ENCODE results near the gene PIGA. TPM values are rescaled to one million over a fixed set of nuclear protein-coding genes. Genes with fewer than 3 reads are reported as not detected.
A peak's percentile ranks its signal among the peaks of the same experiment; 100 is the strongest.

The PIGA gene
- total RNA-seq, 1 donor from 2014 or later: 14.0 TPM

DNA sequence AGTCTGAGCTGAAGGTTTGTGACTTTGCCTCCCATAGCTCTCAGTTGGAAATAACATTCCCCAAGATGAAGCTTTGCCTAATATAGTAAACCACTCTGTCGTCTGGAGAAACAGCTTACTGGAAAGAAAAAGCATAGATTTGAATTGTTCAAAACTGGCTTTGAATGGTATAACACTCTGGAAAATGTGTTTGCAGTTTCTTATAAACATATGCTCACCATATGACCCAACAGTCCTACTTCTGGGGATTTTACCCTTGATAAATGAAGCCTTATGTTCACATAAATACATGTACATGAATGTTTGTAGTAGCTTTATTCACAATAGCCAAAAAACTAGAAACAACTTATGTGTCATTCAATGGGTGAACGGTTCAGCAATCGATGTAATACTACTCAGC, 38.7 kb upstream of the PIGA start:
- Mint-ChIP-seq H3K36me3 (ENCODE audit: low read depth, unreplicated experiment) (no peaks in the 10 kb centered on the region), H3K4me1 (ENCODE audit: low read depth, unreplicated experiment) (peaks cover 3% of the 10 kb centered on the region), H3K27ac (ENCODE audit: unreplicated experiment) (no peak overlapping the region), H3K9me3 (ENCODE audit: unreplicated experiment) (no peaks in the 10 kb centered on the region), H3K27me3 (ENCODE audit: low read depth, unreplicated experiment) (no peaks in the 10 kb centered on the region), H3K4me3 (ENCODE audit: unreplicated experiment) (no peak overlapping the region)
- H3K9ac ChIP-seq (ENCODE audit: low read length): no peak overlapping the region
- no peak overlapping the region for H3K4me2 ChIP-seq (ENCODE audit: low read length)
- no peaks in the 10 kb centered on the region for H3K4me1 ChIP-seq (ENCODE audit: insufficient read depth, low read length)
- no peaks in the 10 kb centered on the region for H3K27me3 ChIP-seq (ENCODE audit: insufficient read depth, low read length)
- H3K36me3 ChIP-seq (ENCODE audit: insufficient read depth, low read length): no peaks in the 10 kb centered on the region
- H2AFZ ChIP-seq (ENCODE audit: low read depth, low read length): no peak overlapping the region
- H3K9me3 ChIP-seq (ENCODE audit: insufficient read depth, low read depth, low read length): no peaks in the 10 kb centered on the region
- peak; percentile 64 for FAIRE-seq
- TF ChIP-seq EZH2 (IDR thresholded peaks at IDR 0.05; ENCODE audit: insufficient read depth, low read length): no peak
- TF ChIP-seq, protein P1, sequence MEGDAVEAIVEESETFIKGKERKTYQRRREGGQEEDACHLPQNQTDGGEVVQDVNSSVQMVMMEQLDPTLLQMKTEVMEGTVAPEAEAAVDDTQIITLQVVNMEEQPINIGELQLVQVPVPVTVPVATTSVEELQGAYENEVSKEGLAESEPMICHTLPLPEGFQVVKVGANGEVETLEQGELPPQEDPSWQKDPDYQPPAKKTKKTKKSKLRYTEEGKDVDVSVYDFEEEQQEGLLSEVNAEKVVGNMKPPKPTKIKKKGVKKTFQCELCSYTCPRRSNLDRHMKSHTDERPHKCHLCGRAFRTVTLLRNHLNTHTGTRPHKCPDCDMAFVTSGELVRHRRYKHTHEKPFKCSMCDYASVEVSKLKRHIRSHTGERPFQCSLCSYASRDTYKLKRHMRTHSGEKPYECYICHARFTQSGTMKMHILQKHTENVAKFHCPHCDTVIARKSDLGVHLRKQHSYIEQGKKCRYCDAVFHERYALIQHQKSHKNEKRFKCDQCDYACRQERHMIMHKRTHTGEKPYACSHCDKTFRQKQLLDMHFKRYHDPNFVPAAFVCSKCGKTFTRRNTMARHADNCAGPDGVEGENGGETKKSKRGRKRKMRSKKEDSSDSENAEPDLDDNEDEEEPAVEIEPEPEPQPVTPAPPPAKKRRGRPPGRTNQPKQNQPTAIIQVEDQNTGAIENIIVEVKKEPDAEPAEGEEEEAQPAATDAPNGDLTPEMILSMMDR (IDR thresholded peaks at IDR 0.05; ENCODE audit: insufficient read depth, low read depth, low read length): no peak
- no peaks in the 10 kb centered on the region for H3K79me2 ChIP-seq (ENCODE audit: insufficient read depth, low read length)
- no peak for DNase-seq (ENCODE audit: low read depth)
- H4K20me1 ChIP-seq (ENCODE audit: insufficient read depth, low read length): no peaks in the 10 kb centered on the region
- H3K27ac ChIP-seq (ENCODE audit: low read depth, low read length): no peak overlapping the region
- H3K4me3 ChIP-seq (ENCODE audit: insufficient read depth, low read depth, low read length): no peak overlapping the region

DNA sequence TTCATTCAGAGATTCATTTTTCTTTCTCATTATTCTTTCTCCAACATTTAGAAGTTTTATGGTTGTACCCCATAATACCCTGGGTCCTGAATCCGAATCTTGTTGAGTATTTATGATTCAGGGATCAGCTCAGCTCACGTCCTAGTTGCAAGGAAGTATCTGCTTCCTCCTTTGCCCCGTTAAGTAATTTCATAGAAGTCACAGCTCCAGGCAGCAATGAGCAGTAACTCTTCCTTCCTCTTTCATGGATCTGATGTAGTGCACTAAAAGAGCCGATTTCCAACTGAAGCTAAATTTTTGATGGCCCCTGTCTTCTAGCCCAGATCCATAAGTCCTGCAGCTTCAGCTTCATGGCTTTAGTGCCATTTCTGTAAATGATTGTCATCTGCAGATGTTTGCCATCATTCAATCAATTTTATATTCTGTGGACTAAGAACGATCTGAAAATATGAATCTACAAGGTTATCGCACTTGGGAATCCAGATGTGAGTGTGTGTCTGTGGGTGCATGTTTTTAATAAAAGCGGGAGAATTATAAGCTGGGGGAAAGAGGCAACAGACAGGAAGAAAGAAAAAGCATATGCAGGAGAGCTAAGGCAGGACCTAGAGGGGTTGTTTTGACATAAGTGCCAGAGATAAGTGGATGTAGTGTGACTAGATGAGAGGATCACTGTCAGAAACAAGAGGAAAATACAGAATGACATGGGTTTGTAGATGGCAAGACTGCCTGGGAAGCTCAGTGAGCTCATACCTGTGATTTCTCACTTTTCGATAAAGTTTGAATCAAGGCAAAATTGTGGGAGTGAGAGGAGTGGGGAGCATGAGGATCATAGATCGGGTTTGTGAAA, 31.4 kb upstream of the PIGA start:
- H3K4me2 ChIP-seq (ENCODE audit: low read length): no peak overlapping the region
- H3K9ac ChIP-seq (ENCODE audit: low read length): no peak overlapping the region
- no peak overlapping the region for H3K4me3 ChIP-seq (ENCODE audit: insufficient read depth, low read depth, low read length)
- no peak for TF ChIP-seq EZH2 (IDR thresholded peaks at IDR 0.05; ENCODE audit: insufficient read depth, low read length)
- TF ChIP-seq, protein P1 (IDR thresholded peaks at IDR 0.05; ENCODE audit: insufficient read depth, low read depth, low read length): no peak
- DNase-seq (ENCODE audit: low read depth): no peak
- H3K27ac ChIP-seq (ENCODE audit: low read depth, low read length): no peak overlapping the region
- H3K9me3 ChIP-seq (ENCODE audit: insufficient read depth, low read depth, low read length): no peaks in the 10 kb centered on the region
- Mint-ChIP-seq H3K36me3 (ENCODE audit: low read depth, unreplicated experiment) (no peaks in the 10 kb centered on the region), H3K4me1 (ENCODE audit: low read depth, unreplicated experiment) (no peaks in the 10 kb centered on the region), H3K4me3 (ENCODE audit: unreplicated experiment) (no peak overlapping the region), H3K27ac (ENCODE audit: unreplicated experiment) (no peak overlapping the region), H3K9me3 (ENCODE audit: unreplicated experiment) (peaks cover 3% of the 10 kb centered on the region), H3K27me3 (ENCODE audit: low read depth, unreplicated experiment) (peaks cover 3% of the 10 kb centered on the region)
- no peaks in the 10 kb centered on the region for H3K36me3 ChIP-seq (ENCODE audit: insufficient read depth, low read length)
- H3K4me1 ChIP-seq (ENCODE audit: insufficient read depth, low read length): no peaks in the 10 kb centered on the region
- H4K20me1 ChIP-seq (ENCODE audit: insufficient read depth, low read length): no peaks in the 10 kb centered on the region
- H3K79me2 ChIP-seq (ENCODE audit: insufficient read depth, low read length): no peaks in the 10 kb centered on the region
- no peaks in the 10 kb centered on the region for H3K27me3 ChIP-seq (ENCODE audit: insufficient read depth, low read length)
- no peak overlapping the region for H2AFZ ChIP-seq (ENCODE audit: low read depth, low read length)
- no peak for FAIRE-seq

DNA sequence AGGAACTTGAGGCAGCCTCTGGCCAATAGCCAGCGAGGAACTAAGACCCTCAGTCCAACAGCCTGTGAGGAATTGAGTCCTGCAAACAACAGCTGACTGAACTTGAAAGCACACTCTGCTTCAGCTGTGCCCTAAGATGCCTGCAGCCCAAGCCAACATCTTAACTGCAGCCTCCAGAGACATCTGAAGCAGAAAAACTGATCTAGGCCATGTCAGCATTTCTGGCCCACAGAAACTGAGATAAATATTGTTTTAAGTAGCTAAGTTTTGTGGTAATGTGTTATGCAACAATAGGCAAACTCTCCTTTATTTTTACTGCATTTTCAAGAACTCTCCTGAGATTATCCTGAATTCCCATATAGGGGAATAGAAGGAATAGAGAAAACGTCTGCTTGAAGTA, 24.4 kb upstream of the PIGA start:
- Mint-ChIP-seq H3K9me3 (ENCODE audit: unreplicated experiment) (peaks cover 3% of the 10 kb centered on the region), H3K4me3 (ENCODE audit: unreplicated experiment) (no peak overlapping the region), H3K27me3 (ENCODE audit: low read depth, unreplicated experiment) (peaks cover 2% of the 10 kb centered on the region), H3K4me1 (ENCODE audit: low read depth, unreplicated experiment) (no peaks in the 10 kb centered on the region), H3K27ac (ENCODE audit: unreplicated experiment) (no peak overlapping the region), H3K36me3 (ENCODE audit: low read depth, unreplicated experiment) (no peaks in the 10 kb centered on the region)
- Histone ChIP-seq H3K4me2 (ENCODE audit: low read length) (no peak overlapping the region), H2AFZ (ENCODE audit: low read depth, low read length) (no peak overlapping the region), H3K27me3 (ENCODE audit: insufficient read depth, low read length) (no peaks in the 10 kb centered on the region), H3K79me2 (ENCODE audit: insufficient read depth, low read length) (no peaks in the 10 kb centered on the region), H3K27ac (ENCODE audit: low read depth, low read length) (no peak overlapping the region), H3K4me1 (ENCODE audit: insufficient read depth, low read length) (no peaks in the 10 kb centered on the region), H3K4me3 (ENCODE audit: insufficient read depth, low read depth, low read length) (no peak overlapping the region), H3K36me3 (ENCODE audit: insufficient read depth, low read length) (no peaks in the 10 kb centered on the region), H3K9me3 (ENCODE audit: insufficient read depth, low read depth, low read length) (no peaks in the 10 kb centered on the region), H4K20me1 (ENCODE audit: insufficient read depth, low read length) (no peaks in the 10 kb centered on the region), H3K9ac (ENCODE audit: low read length) (no peak overlapping the region)
- FAIRE-seq (no peak), DNase-seq (ENCODE audit: low read depth) (no peak)
- TF ChIP-seq, protein P1 (IDR thresholded peaks at IDR 0.05; ENCODE audit: insufficient read depth, low read depth, low read length): no peak
- no peak for TF ChIP-seq EZH2 (IDR thresholded peaks at IDR 0.05; ENCODE audit: insufficient read depth, low read length)
